ENCODE results near the gene KCTD2.

- TF ChIP-seq CTCF (IDR thresholded peaks at IDR 0.05; ENCODE audit: borderline replicate concordance, extremely low read depth, low read length, poor library complexity, severe bottlenecking) = no peak
- TF ChIP-seq EZH2 (IDR thresholded peaks at IDR 0.05; ENCODE audit: borderline replicate concordance, low read depth, low read length, severe bottlenecking) = no peak
These were observed 5.3 kb upstream of the KCTD2 start for GRCh38 chr17:75041656-75042280.
